ENCODE results near the gene SSBP3.

Gene SSBP3

GRCh38 chr1:54302549-54302948, 103.6 kb downstream of the SSBP3 start:
- DNase-seq, result no peak

GRCh38 chr1:54301497-54301896, 104.7 kb downstream of the SSBP3 start:
- peak; percentile 19 for DNase-seq

GRCh38 chr1:54300401-54300800, 105.8 kb downstream of the SSBP3 start:
- no peak for DNase-seq

- no peak for DNase-seq
These were observed 107.2 kb downstream of the SSBP3 start for GRCh38 chr1:54299037-54299436.

- no peak for DNase-seq
These were observed 107.7 kb downstream of the SSBP3 start for GRCh38 chr1:54298284-54299033.

- peak; percentile 32 for DNase-seq
These were observed 108.5 kb downstream of the SSBP3 start for GRCh38 chr1:54297596-54298283.

- no peak for DNase-seq
These were observed 109.5 kb downstream of the SSBP3 start for GRCh38 chr1:54296666-54297065.

GRCh38 chr1:54294887-54295286, 111.3 kb downstream of the SSBP3 start:
- no peak for DNase-seq

GRCh38 chr1:54292002-54292911, 113.9 kb downstream of the SSBP3 start:
- no peak for DNase-seq

- peak; percentile 46 for DNase-seq
These were observed 114.8 kb downstream of the SSBP3 start for GRCh38 chr1:54291276-54292001.

GRCh38 chr1:54290506-54291184, 115.5 kb downstream of the SSBP3 start:
- DNase-seq, result no peak

GRCh38 chr1:54289712-54290233, 116.4 kb downstream of the SSBP3 start:
- DNase-seq, result no peak

- no peak for DNase-seq
These were observed 118.4 kb downstream of the SSBP3 start for GRCh38 chr1:54287801-54288211.

- DNase-seq, result peak; percentile 18
These were observed 119.0 kb downstream of the SSBP3 start for GRCh38 chr1:54287176-54287650.

- DNase-seq, result no peak
These were observed 120.3 kb downstream of the SSBP3 start for GRCh38 chr1:54285815-54286345.

GRCh38 chr1:54284781-54285529, 121.2 kb downstream of the SSBP3 start:
- no peak for DNase-seq

- no peak for DNase-seq
These were observed 122.4 kb downstream of the SSBP3 start for GRCh38 chr1:54283635-54284385.

- DNase-seq, result no peak
These were observed 123.9 kb downstream of the SSBP3 start for GRCh38 chr1:54282101-54282847.

- DNase-seq, result no peak
These were observed 125.5 kb downstream of the SSBP3 start for GRCh38 chr1:54280651-54281050.

All from NCI-H146 (cell line).